H1 (cell line): ENCODE measurements around the gene NASP. TPM values are rescaled to one million over a fixed set of nuclear protein-coding genes. Genes with fewer than 3 reads are reported as not detected.

Experiments used
- EP300 ChIP-seq, 2 experiments: IDR thresholded peaks; 1 replicate in 1 of 2; 2 replicates in 1 of 2; pipeline ENCODE4 v1.6.1; 2011 to 2012; ENCODE audit warnings: low read depth in 2 of 2, low read length in 2 of 2, mild to moderate bottlenecking in 2 of 2, borderline replicate concordance in 1 of 2, inconsistent platforms in 1 of 2, moderate library complexity in 1 of 2
- GABPA ChIP-seq: IDR thresholded peaks from 2 replicates; pipeline ENCODE4 v1.6.1; 2011; ENCODE audit warnings: mild to moderate bottlenecking, low read length, moderate library complexity, borderline replicate concordance; ENCODE audit not compliant: insufficient read depth
- JUN ChIP-seq: IDR thresholded peaks from 2 replicates; pipeline ENCODE4 v1.6.1; 2011; ENCODE audit warnings: low read depth, mild to moderate bottlenecking, improper control_type of control experiment, low read length
- JUND ChIP-seq: IDR thresholded peaks from 2 replicates; pipeline ENCODE4 v1.6.1; 2011; ENCODE audit warnings: mild to moderate bottlenecking, improper control_type of control experiment, low read length
- KDM5A ChIP-seq: fragments of 200-600 bp; IDR thresholded peaks from 2 replicates; pipeline ENCODE4 v1.7.1; 2012; ENCODE audit warnings: mild to moderate bottlenecking, low read length, inconsistent platforms, mixed read lengths
- RAD21 ChIP-seq, 2 experiments: IDR thresholded peaks in 1 of 2; conservative IDR thresholded peaks in 1 of 2; 2 replicates each; pipeline ENCODE4 v1.6.1; 2011; ENCODE audit warnings: low read depth in 2 of 2, low read length in 2 of 2, improper control_type of control experiment in 1 of 2, inconsistent platforms in 1 of 2, mild to moderate bottlenecking in 1 of 2, moderate library complexity in 1 of 2
- SAP30 ChIP-seq: fragments of 300-600 bp; sonication (generic); IDR thresholded peaks from 2 replicates; pipeline ENCODE4 v1.7.1; 2012; ENCODE audit warnings: low read length, moderate library complexity, mild to moderate bottlenecking, inconsistent platforms; ENCODE audit not compliant: insufficient read depth, insufficient replicate concordance
- SRF ChIP-seq: IDR thresholded peaks from 2 replicates; pipeline ENCODE4 v1.6.1; 2011; ENCODE audit warnings: mild to moderate bottlenecking, low read depth, low read length, moderate library complexity
- TAF7 ChIP-seq: optimal IDR thresholded peaks from 2 replicates; pipeline ENCODE3; 2011; ENCODE audit warnings: low read depth, mild to moderate bottlenecking, inconsistent platforms, low read length, moderate library complexity, borderline replicate concordance
- polyA plus RNA-seq, 7 experiments: library from polyadenylated mRNA; depleted of rRNA in 3 of 7; stranded (reverse) in 5 of 7; unstranded in 2 of 7; fragments of >200 nt in 5 of 7; fragments of 200-250 nt in 2 of 7; gene quantifications; 1 replicate in 5 of 7; 2 replicates in 1 of 7; 4 replicates in 1 of 7; pipeline versions ENCODE4 v1.2.1 to v1.2.3, GENCODE V29; 2011 to 2013; ENCODE audit warnings: missing spikeins in 2 of 7, mixed read lengths in 2 of 7
- total RNA-seq: library from RNA; stranded (reverse); fragmentation: NEBNext Ultra II Directional; extraction: Animal tissue kit (Norgen Biotek cat#: 25700); gene quantifications from 2 replicates; pipeline ENCODE4 v1.2.1, GENCODE V29; 2021
- TF ChIP-seq, protein P1 (sequence below): fragments of 300-600 bp; sonication (generic); IDR thresholded peaks from 2 replicates; pipeline ENCODE4 v1.7.1; 2012; ENCODE audit warnings: low read length, moderate library complexity, mild to moderate bottlenecking, inconsistent platforms; ENCODE audit not compliant: insufficient replicate concordance

The NASP gene
- total and polyA plus RNA-seq, 2 of the 8 experiments (the other 6 are each of a cell fraction or from before 2014, with no cell fraction given) = 263 to 647 TPM

- TF ChIP-seq, protein P1, sequence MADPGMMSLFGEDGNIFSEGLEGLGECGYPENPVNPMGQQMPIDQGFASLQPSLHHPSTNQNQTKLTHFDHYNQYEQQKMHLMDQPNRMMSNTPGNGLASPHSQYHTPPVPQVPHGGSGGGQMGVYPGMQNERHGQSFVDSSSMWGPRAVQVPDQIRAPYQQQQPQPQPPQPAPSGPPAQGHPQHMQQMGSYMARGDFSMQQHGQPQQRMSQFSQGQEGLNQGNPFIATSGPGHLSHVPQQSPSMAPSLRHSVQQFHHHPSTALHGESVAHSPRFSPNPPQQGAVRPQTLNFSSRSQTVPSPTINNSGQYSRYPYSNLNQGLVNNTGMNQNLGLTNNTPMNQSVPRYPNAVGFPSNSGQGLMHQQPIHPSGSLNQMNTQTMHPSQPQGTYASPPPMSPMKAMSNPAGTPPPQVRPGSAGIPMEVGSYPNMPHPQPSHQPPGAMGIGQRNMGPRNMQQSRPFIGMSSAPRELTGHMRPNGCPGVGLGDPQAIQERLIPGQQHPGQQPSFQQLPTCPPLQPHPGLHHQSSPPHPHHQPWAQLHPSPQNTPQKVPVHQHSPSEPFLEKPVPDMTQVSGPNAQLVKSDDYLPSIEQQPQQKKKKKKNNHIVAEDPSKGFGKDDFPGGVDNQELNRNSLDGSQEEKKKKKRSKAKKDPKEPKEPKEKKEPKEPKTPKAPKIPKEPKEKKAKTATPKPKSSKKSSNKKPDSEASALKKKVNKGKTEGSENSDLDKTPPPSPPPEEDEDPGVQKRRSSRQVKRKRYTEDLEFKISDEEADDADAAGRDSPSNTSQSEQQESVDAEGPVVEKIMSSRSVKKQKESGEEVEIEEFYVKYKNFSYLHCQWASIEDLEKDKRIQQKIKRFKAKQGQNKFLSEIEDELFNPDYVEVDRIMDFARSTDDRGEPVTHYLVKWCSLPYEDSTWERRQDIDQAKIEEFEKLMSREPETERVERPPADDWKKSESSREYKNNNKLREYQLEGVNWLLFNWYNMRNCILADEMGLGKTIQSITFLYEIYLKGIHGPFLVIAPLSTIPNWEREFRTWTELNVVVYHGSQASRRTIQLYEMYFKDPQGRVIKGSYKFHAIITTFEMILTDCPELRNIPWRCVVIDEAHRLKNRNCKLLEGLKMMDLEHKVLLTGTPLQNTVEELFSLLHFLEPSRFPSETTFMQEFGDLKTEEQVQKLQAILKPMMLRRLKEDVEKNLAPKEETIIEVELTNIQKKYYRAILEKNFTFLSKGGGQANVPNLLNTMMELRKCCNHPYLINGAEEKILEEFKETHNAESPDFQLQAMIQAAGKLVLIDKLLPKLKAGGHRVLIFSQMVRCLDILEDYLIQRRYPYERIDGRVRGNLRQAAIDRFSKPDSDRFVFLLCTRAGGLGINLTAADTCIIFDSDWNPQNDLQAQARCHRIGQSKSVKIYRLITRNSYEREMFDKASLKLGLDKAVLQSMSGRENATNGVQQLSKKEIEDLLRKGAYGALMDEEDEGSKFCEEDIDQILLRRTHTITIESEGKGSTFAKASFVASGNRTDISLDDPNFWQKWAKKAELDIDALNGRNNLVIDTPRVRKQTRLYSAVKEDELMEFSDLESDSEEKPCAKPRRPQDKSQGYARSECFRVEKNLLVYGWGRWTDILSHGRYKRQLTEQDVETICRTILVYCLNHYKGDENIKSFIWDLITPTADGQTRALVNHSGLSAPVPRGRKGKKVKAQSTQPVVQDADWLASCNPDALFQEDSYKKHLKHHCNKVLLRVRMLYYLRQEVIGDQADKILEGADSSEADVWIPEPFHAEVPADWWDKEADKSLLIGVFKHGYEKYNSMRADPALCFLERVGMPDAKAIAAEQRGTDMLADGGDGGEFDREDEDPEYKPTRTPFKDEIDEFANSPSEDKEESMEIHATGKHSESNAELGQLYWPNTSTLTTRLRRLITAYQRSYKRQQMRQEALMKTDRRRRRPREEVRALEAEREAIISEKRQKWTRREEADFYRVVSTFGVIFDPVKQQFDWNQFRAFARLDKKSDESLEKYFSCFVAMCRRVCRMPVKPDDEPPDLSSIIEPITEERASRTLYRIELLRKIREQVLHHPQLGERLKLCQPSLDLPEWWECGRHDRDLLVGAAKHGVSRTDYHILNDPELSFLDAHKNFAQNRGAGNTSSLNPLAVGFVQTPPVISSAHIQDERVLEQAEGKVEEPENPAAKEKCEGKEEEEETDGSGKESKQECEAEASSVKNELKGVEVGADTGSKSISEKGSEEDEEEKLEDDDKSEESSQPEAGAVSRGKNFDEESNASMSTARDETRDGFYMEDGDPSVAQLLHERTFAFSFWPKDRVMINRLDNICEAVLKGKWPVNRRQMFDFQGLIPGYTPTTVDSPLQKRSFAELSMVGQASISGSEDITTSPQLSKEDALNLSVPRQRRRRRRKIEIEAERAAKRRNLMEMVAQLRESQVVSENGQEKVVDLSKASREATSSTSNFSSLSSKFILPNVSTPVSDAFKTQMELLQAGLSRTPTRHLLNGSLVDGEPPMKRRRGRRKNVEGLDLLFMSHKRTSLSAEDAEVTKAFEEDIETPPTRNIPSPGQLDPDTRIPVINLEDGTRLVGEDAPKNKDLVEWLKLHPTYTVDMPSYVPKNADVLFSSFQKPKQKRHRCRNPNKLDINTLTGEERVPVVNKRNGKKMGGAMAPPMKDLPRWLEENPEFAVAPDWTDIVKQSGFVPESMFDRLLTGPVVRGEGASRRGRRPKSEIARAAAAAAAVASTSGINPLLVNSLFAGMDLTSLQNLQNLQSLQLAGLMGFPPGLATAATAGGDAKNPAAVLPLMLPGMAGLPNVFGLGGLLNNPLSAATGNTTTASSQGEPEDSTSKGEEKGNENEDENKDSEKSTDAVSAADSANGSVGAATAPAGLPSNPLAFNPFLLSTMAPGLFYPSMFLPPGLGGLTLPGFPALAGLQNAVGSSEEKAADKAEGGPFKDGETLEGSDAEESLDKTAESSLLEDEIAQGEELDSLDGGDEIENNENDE = no peak
- TF ChIP-seq SRF (no peak), KDM5A (no peak), EP300 (IDR thresholded peaks at IDR 0.05; ENCODE audit: borderline replicate concordance in 1 of 2, low read depth in 2 of 2, low read length in 2 of 2) (no peak), GABPA (no peak), TAF7 (no peak), SAP30 (no peak), JUN (no peak), JUND (no peak), RAD21 (IDR thresholded peaks at IDR 0.05 in 1 of 2, conservative IDR thresholded peaks at IDR 0.05 in 1 of 2; ENCODE audit: low read depth in 2 of 2, low read length in 2 of 2) (no peak)
- TF ChIP-seq, all 59 proteins: peak for 0
These were observed 75.4 kb downstream of the NASP start (continued) for GRCh38 chr1:45659222-45659621.
